Uterus (tissue), 2 donors: ENCODE results near the gene CDC20.

Experiments
- CTCF ChIP-seq, 4 experiments: fragments of 200-600 bp in 2 of 4; fragments of 450-650 bp in 2 of 4; sonication (generic) in 2 of 4; IDR thresholded peaks; one replicate each; pipeline ENCODE4 v1.5.1; 2016 to 2019; ENCODE audit warnings: antibody characterized with exemption in 4 of 4, mild to moderate bottlenecking in 2 of 4, moderate library complexity in 1 of 4
- POLR2A ChIP-seq, 2 donors: fragments of 450-650 bp; IDR thresholded peaks; one replicate each; pipeline ENCODE4 v1.6.1; 2016; ENCODE audit warnings: antibody characterized with exemption in 2 of 2, mild to moderate bottlenecking in 1 of 2, moderate library complexity in 1 of 2

GRCh38 chr1:43354471-43354870, 4.3 kb upstream of the CDC20 start:
- TF ChIP-seq CTCF (IDR thresholded peaks at IDR 0.05) (no peak), POLR2A (IDR thresholded peaks at IDR 0.05) (no peak)
